Esophagus muscularis mucosa (tissue), 4 donors: ENCODE data around the gene YIPF2. TPM values are rescaled to one million over a fixed set of nuclear protein-coding genes. Genes with fewer than 3 reads are reported as not detected.

Experiments used
- DNase-seq: peaks from one replicate; pipeline ENCODE4 v3.0.0-alpha.2; 2017; ENCODE audit errors: extremely low spot score
- H3K27ac ChIP-seq, 4 donors: fragments of 200-600 bp; sonication (generic); replicated peaks in 1 of 4; 1 replicate in 3 of 4; 2 replicates in 1 of 4; pipeline ENCODE4 v1.5.1; 2016 to 2019; ENCODE audit warnings: mild to moderate bottlenecking in 1 of 4
- H3K27me3 ChIP-seq, 4 donors: fragments of 200-600 bp; sonication (generic); one replicate each; pipeline versions ENCODE4 v1.5.1 to v1.6.0; 2016 to 2019
- H3K36me3 ChIP-seq, 4 donors: fragments of 200-600 bp; sonication (generic); one replicate each; pipeline ENCODE4 v1.5.1; 2016 to 2019
- H3K4me1 ChIP-seq, 4 donors: fragments of 200-600 bp; sonication (generic); one replicate each; pipeline ENCODE4 v1.5.1; 2016 to 2019
- H3K4me3 ChIP-seq, 4 donors: fragments of 200-600 bp; sonication (generic); 1 replicate in 2 of 4; 2 replicates in 2 of 4; pipeline ENCODE4 v1.5.1; 2016 to 2019; ENCODE audit warnings: mild to moderate bottlenecking in 4 of 4, moderate library complexity in 1 of 4
- H3K9me3 ChIP-seq, 4 donors: fragments of 200-600 bp; sonication (generic); 1 replicate in 3 of 4; 2 replicates in 1 of 4; pipeline ENCODE4 v1.5.1; 2016 to 2019
- EP300 ChIP-seq: sonication (generic); formaldehyde crosslinking; IDR thresholded peaks from one replicate; pipeline ENCODE4 v1.6.1; 2017; ENCODE audit warnings: antibody characterized with exemption
- POLR2A ChIP-seq: fragments of 450-650 bp; IDR thresholded peaks from one replicate; pipeline ENCODE4 v1.6.1; 2017; ENCODE audit warnings: antibody characterized with exemption, moderate library complexity, mild to moderate bottlenecking, low read depth
- POLR2AphosphoS5 ChIP-seq, 2 donors: sonication (generic); formaldehyde crosslinking; IDR thresholded peaks; one replicate each; pipeline ENCODE4 v1.6.1; 2017; ENCODE audit warnings: antibody characterized with exemption in 2 of 2
- WGBS: methylation state at CpG from one replicate; pipeline ENCODE4 v1.1.5; 2018; 5-methylcytosine and 5-hydroxymethylcytosine counted together
- intact Hi-C: fragments of 100-400 bp; cut with DNase I; formaldehyde crosslinking; loops from one replicate; pipeline ENCODE4 v1.15.1; 2023
- total RNA-seq, 4 donors: library from RNA; depleted of rRNA; stranded (reverse); fragments of >200 nt; gene quantifications; one replicate each; pipeline versions ENCODE4 v1.1.0 to v1.2.1, GENCODE V29; 2016
- TF ChIP-seq, protein P1 (sequence below), 3 experiments: fragments of 200-600 bp in 2 of 3; fragments of 450-650 bp in 1 of 3; sonication (generic) in 2 of 3; IDR thresholded peaks; one replicate each; pipeline ENCODE4 v1.5.1; 2017 to 2019; ENCODE audit warnings: antibody characterized with exemption in 3 of 3, mild to moderate bottlenecking in 2 of 3, moderate library complexity in 1 of 3

The YIPF2 gene
- total RNA-seq, 4 donors from 2014 or later: 23.3 to 50.1 (median 31.0) TPM

DNA sequence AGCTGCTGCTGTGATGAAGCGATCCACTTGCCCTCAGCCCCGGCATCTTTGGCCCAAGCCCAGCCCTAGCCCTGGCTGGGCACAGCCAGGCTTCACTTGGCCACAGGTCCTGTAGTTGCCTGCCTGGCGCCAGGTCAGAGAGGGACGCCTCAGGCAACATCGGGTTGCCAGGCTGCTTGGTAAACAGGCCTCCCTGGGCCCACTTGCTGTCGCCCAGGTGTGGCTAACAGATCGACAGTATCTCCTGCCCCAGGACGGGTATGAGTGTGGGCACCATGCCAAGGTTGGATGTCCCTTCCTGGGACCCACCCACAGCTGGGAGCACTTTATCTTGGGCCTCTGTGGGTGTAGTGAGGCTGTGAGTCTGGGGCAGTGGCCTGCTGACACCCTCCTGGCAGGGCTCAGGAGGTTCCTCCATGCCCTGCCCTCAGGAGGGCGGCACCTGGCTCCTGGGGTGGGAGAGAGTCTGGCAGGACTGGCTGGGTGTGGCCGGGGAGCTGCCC is 29.2 kb downstream of the YIPF2 start:
- no peak for DNase-seq
- Histone ChIP-seq H3K4me1 (peaks cover 27 to 66% (median 54%) of the 10 kb centered on the region in 4 donors), H3K9me3 (no peaks in the 10 kb centered on the region), H3K36me3 (peaks cover 0 to under 1% (median 0%) of the 10 kb centered on the region in 4 donors), H3K4me3 (no peak overlapping the region), H3K27ac (peak overlapping the region; percentile 49 to 61 (median 58)), H3K27me3 (no peaks in the 10 kb centered on the region)
- intact Hi-C loops: no loop called here
- WGBS: 69% methylated on average over 6 of the region's 10 CpGs
- TF ChIP-seq POLR2A (no peak), EP300 (no peak), POLR2AphosphoS5 (IDR thresholded peaks at IDR 0.05) (no peak)
- TF ChIP-seq, protein P1, sequence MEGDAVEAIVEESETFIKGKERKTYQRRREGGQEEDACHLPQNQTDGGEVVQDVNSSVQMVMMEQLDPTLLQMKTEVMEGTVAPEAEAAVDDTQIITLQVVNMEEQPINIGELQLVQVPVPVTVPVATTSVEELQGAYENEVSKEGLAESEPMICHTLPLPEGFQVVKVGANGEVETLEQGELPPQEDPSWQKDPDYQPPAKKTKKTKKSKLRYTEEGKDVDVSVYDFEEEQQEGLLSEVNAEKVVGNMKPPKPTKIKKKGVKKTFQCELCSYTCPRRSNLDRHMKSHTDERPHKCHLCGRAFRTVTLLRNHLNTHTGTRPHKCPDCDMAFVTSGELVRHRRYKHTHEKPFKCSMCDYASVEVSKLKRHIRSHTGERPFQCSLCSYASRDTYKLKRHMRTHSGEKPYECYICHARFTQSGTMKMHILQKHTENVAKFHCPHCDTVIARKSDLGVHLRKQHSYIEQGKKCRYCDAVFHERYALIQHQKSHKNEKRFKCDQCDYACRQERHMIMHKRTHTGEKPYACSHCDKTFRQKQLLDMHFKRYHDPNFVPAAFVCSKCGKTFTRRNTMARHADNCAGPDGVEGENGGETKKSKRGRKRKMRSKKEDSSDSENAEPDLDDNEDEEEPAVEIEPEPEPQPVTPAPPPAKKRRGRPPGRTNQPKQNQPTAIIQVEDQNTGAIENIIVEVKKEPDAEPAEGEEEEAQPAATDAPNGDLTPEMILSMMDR (IDR thresholded peaks at IDR 0.05): no peak

DNA sequence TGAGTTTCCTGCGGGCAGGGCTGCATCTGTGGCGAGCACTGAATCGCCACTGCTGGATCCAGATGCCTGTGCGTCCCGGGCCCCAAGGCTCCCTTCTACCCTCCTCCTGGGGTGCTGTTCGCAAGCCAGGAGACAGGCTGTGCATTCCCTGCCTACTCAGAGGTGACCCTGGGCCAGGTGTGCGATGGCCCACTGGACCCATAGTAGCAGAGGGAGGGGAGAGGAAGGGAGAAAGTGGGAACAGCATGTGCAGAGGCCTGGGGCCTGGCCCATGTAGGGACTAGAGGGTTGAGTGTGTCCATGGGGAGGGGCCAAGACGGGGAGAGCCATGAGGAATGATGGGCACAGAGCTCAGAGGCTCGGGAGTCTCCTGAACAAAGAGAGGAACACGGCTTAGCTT is 29.8 kb downstream of the YIPF2 start:
- WGBS: 66% methylated on average over 10 of the region's 10 CpGs
- peak overlapping the region in 3 of 4 donors; percentile 49 to 61 (median 56) for H3K27ac ChIP-seq
- H3K36me3 ChIP-seq: no peaks in the 10 kb centered on the region
- H3K9me3 ChIP-seq: no peaks in the 10 kb centered on the region
- intact Hi-C loops: no loop called here
- no peaks in the 10 kb centered on the region for H3K27me3 ChIP-seq
- H3K4me1 ChIP-seq: peaks cover 32 to 72% (median 58%) of the 10 kb centered on the region in 4 donors
- DNase-seq: no peak
- no peak overlapping the region for H3K4me3 ChIP-seq
- no peak for TF ChIP-seq POLR2AphosphoS5 (IDR thresholded peaks at IDR 0.05)
- TF ChIP-seq EP300: no peak
- TF ChIP-seq, protein P1 (IDR thresholded peaks at IDR 0.05): no peak

DNA sequence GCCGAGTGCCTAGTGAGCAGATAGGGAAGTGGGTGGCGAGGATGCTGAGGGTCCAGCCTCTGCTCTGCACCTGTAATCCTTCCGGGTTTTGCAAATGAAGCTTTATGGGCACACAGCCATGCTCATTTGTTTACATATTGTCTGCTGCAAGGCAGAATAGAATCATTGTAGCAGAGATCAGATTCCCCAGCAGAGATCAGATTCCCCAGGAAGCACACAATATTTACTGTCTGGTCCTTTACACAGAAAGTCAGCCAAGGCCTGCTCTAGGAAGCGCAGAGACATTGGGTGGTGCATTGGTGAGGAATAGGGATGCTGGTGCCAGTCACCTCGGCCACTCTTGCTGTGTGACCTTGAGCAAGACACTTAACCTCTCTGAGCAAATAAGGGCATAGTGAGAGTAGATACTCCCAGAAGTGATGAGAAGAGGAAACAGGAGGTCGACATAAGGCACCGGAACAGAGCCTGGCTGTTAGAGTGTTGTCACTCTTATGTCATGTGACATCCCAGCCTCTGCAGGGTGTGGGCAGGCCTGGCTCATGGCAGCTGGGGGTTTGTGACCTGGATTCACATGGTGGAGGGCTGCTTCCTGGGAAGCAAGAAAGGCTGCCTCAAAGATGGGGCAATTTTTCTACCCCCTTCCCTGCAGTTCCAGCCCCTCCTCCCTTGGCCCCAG is 31.4 kb downstream of the YIPF2 start:
- H3K4me1 ChIP-seq: peaks cover 41 to 82% (median 61%) of the 10 kb centered on the region in 4 donors
- H3K4me3 ChIP-seq: no peak overlapping the region
- H3K27ac ChIP-seq: no peak overlapping the region

DNA sequence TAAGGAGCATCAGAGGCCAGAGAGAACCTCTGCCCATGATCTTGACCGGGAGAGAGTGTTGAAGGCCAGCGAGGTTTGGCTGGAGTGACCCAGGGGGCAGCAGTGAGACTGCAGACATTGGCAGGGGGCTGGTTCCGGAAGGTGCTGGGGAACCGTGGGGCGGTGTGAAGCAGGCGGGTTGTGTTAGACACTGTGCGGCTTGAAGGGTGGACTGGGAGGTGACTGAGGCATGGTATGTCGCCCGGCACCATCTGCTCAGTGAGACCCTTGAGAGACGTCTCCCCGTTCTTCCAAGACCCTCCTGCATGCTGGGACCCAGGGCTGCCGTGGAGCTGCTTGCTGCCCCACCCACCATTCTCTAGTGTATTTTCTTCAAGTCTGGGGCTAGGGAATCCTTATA is 32.5 kb downstream of the YIPF2 start:
- intact Hi-C loops: no loop called here
- peaks cover 50 to 82% (median 61%) of the 10 kb centered on the region in 4 donors for H3K4me1 ChIP-seq
- H3K27ac ChIP-seq: no peak overlapping the region
- H3K27me3 ChIP-seq: no peaks in the 10 kb centered on the region
- TF ChIP-seq POLR2AphosphoS5 (IDR thresholded peaks at IDR 0.05) (no peak), POLR2A (no peak), EP300 (no peak)
- TF ChIP-seq, protein P1 (IDR thresholded peaks at IDR 0.05): no peak
- H3K4me3 ChIP-seq: no peak overlapping the region
- 82% methylated on average over 11 of the region's 12 CpGs for WGBS
- no peak for DNase-seq
- no peaks in the 10 kb centered on the region for H3K9me3 ChIP-seq
- H3K36me3 ChIP-seq: no peaks in the 10 kb centered on the region

More for the DNA sequence above, 31.4 kb downstream of the YIPF2 start:
- 52% methylated on average over 6 of the region's 7 CpGs for WGBS
- Histone ChIP-seq H3K9me3 (no peaks in the 10 kb centered on the region), H3K27me3 (no peaks in the 10 kb centered on the region), H3K36me3 (no peaks in the 10 kb centered on the region)
- TF ChIP-seq EP300: no peak
- TF ChIP-seq POLR2A: no peak
- no peak for TF ChIP-seq POLR2AphosphoS5 (IDR thresholded peaks at IDR 0.05)
- DNase-seq: no peak
- intact Hi-C loops: no loop called here

- H3K9me3 ChIP-seq: no peaks in the 10 kb centered on the region
- H3K27ac ChIP-seq: no peak overlapping the region
- H3K4me3 ChIP-seq: no peak overlapping the region
- no peaks in the 10 kb centered on the region for H3K27me3 ChIP-seq
- H3K36me3 ChIP-seq: no peaks in the 10 kb centered on the region
- WGBS: 100% methylated on average over 1 of the region's 6 CpGs
- DNase-seq: no peak
- intact Hi-C loops: no loop called here
- no peak for TF ChIP-seq POLR2A
- TF ChIP-seq EP300: no peak
- TF ChIP-seq, protein P1 (IDR thresholded peaks at IDR 0.05): no peak
- no peak for TF ChIP-seq POLR2AphosphoS5 (IDR thresholded peaks at IDR 0.05)
- H3K4me1 ChIP-seq: peaks cover 51 to 83% (median 62%) of the 10 kb centered on the region in 4 donors
Observed at GRCh38 chr19:10895363-10895762, 33.1 kb downstream of the YIPF2 start.
